Measurements from ENCODE around the gene FRMD4A.

Gene FRMD4A

GRCh38 chr10:13880760-13881159 is 450.0 kb downstream of the FRMD4A start:
- H2BK120ac ChIP-seq (ENCODE audit: low read depth, low read length), result no peak overlapping the region

GRCh38 chr10:13877154-13877909 is 453.4 kb downstream of the FRMD4A start:
- Histone ChIP-seq H3K4me1 (ENCODE audit: control insufficient read depth in 2 of 2, insufficient read depth in 1 of 2, low read depth in 1 of 2, low read length in 2 of 2) (peaks cover 8 to 9% of the 10 kb centered on the region in 2 donors), H2AFZ (ENCODE audit: low read length) (no peak overlapping the region), H3K27ac (replicated peaks; ENCODE audit: low read length) (no peak overlapping the region), H2AK5ac (ENCODE audit: low read depth, low read length) (peak overlapping the region; percentile 22), H3K9me3 (replicated peaks in 1 of 2; ENCODE audit: control insufficient read depth in 2 of 2, insufficient read depth in 1 of 2, low read depth in 1 of 2, low read length in 2 of 2) (peaks cover 0 to 14% of the 10 kb centered on the region in 2 donors), H3K4me2 (ENCODE audit: insufficient read depth, low read length, poor library complexity, severe bottlenecking) (no peak overlapping the region), H4K8ac (ENCODE audit: low read depth, low read length) (no peak overlapping the region), H3K18ac (ENCODE audit: low read length) (peak overlapping the region; percentile 12), H3K79me1 (ENCODE audit: low read depth, low read length) (peaks cover 5% of the 10 kb centered on the region), H3K23ac (ENCODE audit: low read depth, low read length, poor library complexity) (no peak overlapping the region), H3K27me3 (ENCODE audit: control insufficient read depth in 3 of 3, insufficient read depth in 3 of 3, low read depth in 1 of 3, low read length in 3 of 3) (no peaks in the 10 kb centered on the region), H4K91ac (ENCODE audit: low read depth, low read length, poor library complexity) (no peak overlapping the region), H3K4me3 (ENCODE audit: low read length in 2 of 2) (no peak overlapping the region), H3K4ac (ENCODE audit: low read length) (no peak overlapping the region), H2BK120ac (ENCODE audit: low read depth, low read length) (no peak overlapping the region), H3K14ac (ENCODE audit: low read length) (peak overlapping the region; percentile 42), H2BK5ac (ENCODE audit: low read length) (no peak overlapping the region), H3K9ac (ENCODE audit: low read depth, low read length, poor library complexity) (no peak overlapping the region), H2BK12ac (ENCODE audit: low read length) (no peak overlapping the region), H3K36me3 (replicated peaks in 1 of 2; ENCODE audit: control insufficient read depth in 2 of 2, insufficient read depth in 2 of 2, low read length in 2 of 2) (peaks cover 0 to 31% of the 10 kb centered on the region in 2 donors), H2BK15ac (ENCODE audit: low read length) (no peak overlapping the region)
- DNase-seq (ENCODE audit: low spot score), result no peak
- WGBS, 2 donors (ENCODE audit: extremely low coverage in 2 of 2, insufficient read length in 2 of 2, insufficient replicate concordance in 1 of 2), result no CpG with 5 or more reads among the region's 11 CpGs

More at GRCh38 chr10:13880760-13881159, 450.0 kb downstream of the FRMD4A start:
- Histone ChIP-seq H3K4ac (ENCODE audit: low read length) (no peak overlapping the region), H3K23ac (ENCODE audit: low read depth, low read length, poor library complexity) (no peak overlapping the region), H3K4me3 (ENCODE audit: low read length in 2 of 2) (no peak overlapping the region), H2BK12ac (ENCODE audit: low read length) (no peak overlapping the region), H2BK15ac (ENCODE audit: low read length) (no peak overlapping the region), H2AK5ac (ENCODE audit: low read depth, low read length) (no peak overlapping the region), H2BK5ac (ENCODE audit: low read length) (no peak overlapping the region), H3K9me3 (replicated peaks in 1 of 2; ENCODE audit: control insufficient read depth in 2 of 2, insufficient read depth in 1 of 2, low read depth in 1 of 2, low read length in 2 of 2) (peaks cover 0 to 14% of the 10 kb centered on the region in 2 donors), H2AFZ (ENCODE audit: low read length) (no peak overlapping the region), H3K4me1 (ENCODE audit: control insufficient read depth in 2 of 2, insufficient read depth in 1 of 2, low read depth in 1 of 2, low read length in 2 of 2) (peaks cover 12% of the 10 kb centered on the region in 2 donors), H3K18ac (ENCODE audit: low read length) (no peak overlapping the region), H3K27me3 (ENCODE audit: control insufficient read depth in 3 of 3, insufficient read depth in 3 of 3, low read depth in 1 of 3, low read length in 3 of 3) (no peaks in the 10 kb centered on the region), H3K14ac (ENCODE audit: low read length) (no peak overlapping the region), H3K36me3 (replicated peaks in 1 of 2; ENCODE audit: control insufficient read depth in 2 of 2, insufficient read depth in 2 of 2, low read length in 2 of 2) (peaks cover 0 to 23% of the 10 kb centered on the region in 2 donors), H3K27ac (replicated peaks; ENCODE audit: low read length) (no peak overlapping the region), H4K8ac (ENCODE audit: low read depth, low read length) (no peak overlapping the region), H3K9ac (ENCODE audit: low read depth, low read length, poor library complexity) (no peak overlapping the region), H4K91ac (ENCODE audit: low read depth, low read length, poor library complexity) (no peak overlapping the region), H3K4me2 (ENCODE audit: insufficient read depth, low read length, poor library complexity, severe bottlenecking) (no peak overlapping the region), H3K79me1 (ENCODE audit: low read depth, low read length) (peaks cover 8% of the 10 kb centered on the region)
- no peak for DNase-seq (ENCODE audit: low spot score)
- no CpG with 5 or more reads among the region's 3 CpGs for WGBS, 2 donors (ENCODE audit: extremely low coverage in 2 of 2, insufficient read length in 2 of 2, insufficient replicate concordance in 1 of 2)

- H3K9ac ChIP-seq (ENCODE audit: low read depth, low read length, poor library complexity), result no peak overlapping the region
- no peaks in the 10 kb centered on the region for H3K27me3 ChIP-seq (ENCODE audit: control insufficient read depth in 3 of 3, insufficient read depth in 3 of 3, low read depth in 1 of 3, low read length in 3 of 3)
- no peak overlapping the region for H3K14ac ChIP-seq (ENCODE audit: low read length)
- peaks cover 14 to 18% of the 10 kb centered on the region in 2 donors for H3K4me1 ChIP-seq (ENCODE audit: control insufficient read depth in 2 of 2, insufficient read depth in 1 of 2, low read depth in 1 of 2, low read length in 2 of 2)
- no peak overlapping the region for H3K4ac ChIP-seq (ENCODE audit: low read length)
- no peak overlapping the region for H2AK5ac ChIP-seq (ENCODE audit: low read depth, low read length)
- peaks cover 9% of the 10 kb centered on the region for H3K79me1 ChIP-seq (ENCODE audit: low read depth, low read length)
- no peak overlapping the region for H3K27ac ChIP-seq (replicated peaks; ENCODE audit: low read length)
- no peak overlapping the region for H3K4me3 ChIP-seq (ENCODE audit: low read length in 2 of 2)
- peaks cover 0 to 20% of the 10 kb centered on the region in 2 donors for H3K9me3 ChIP-seq (replicated peaks in 1 of 2; ENCODE audit: control insufficient read depth in 2 of 2, insufficient read depth in 1 of 2, low read depth in 1 of 2, low read length in 2 of 2)
- no peak overlapping the region for H2AFZ ChIP-seq (ENCODE audit: low read length)
- H3K18ac ChIP-seq (ENCODE audit: low read length), result no peak overlapping the region
- no peak overlapping the region for H2BK15ac ChIP-seq (ENCODE audit: low read length)
- no peak for DNase-seq (ENCODE audit: low spot score)
- no peak overlapping the region for H2BK120ac ChIP-seq (ENCODE audit: low read depth, low read length)
- no peak overlapping the region for H4K8ac ChIP-seq (ENCODE audit: low read depth, low read length)
- WGBS, 2 donors (ENCODE audit: extremely low coverage in 2 of 2, insufficient read length in 2 of 2, insufficient replicate concordance in 1 of 2), result no CpG with 5 or more reads among the region's 6 CpGs
- H3K4me2 ChIP-seq (ENCODE audit: insufficient read depth, low read length, poor library complexity, severe bottlenecking), result no peak overlapping the region
- H2BK12ac ChIP-seq (ENCODE audit: low read length), result no peak overlapping the region
- no peak overlapping the region for H4K91ac ChIP-seq (ENCODE audit: low read depth, low read length, poor library complexity)
- peaks cover 0 to 58% of the 10 kb centered on the region in 2 donors for H3K36me3 ChIP-seq (replicated peaks in 1 of 2; ENCODE audit: control insufficient read depth in 2 of 2, insufficient read depth in 2 of 2, low read length in 2 of 2)
- H2BK5ac ChIP-seq (ENCODE audit: low read length), result no peak overlapping the region
- no peak overlapping the region for H3K23ac ChIP-seq (ENCODE audit: low read depth, low read length, poor library complexity)
Measured at GRCh38 chr10:13873196-13873595, 457.5 kb downstream of the FRMD4A start.

GRCh38 chr10:13872411-13872810 is 458.3 kb downstream of the FRMD4A start:
- peaks cover 9% of the 10 kb centered on the region for H3K79me1 ChIP-seq (ENCODE audit: low read depth, low read length)
- no peak for DNase-seq (ENCODE audit: low spot score)
- H2BK5ac ChIP-seq (ENCODE audit: low read length), result peak overlapping the region; percentile 72
- H3K4me1 ChIP-seq (ENCODE audit: control insufficient read depth in 2 of 2, insufficient read depth in 1 of 2, low read depth in 1 of 2, low read length in 2 of 2), result peaks cover 14 to 18% of the 10 kb centered on the region in 2 donors
- no peak overlapping the region for H3K9ac ChIP-seq (ENCODE audit: low read depth, low read length, poor library complexity)
- H3K4me2 ChIP-seq (ENCODE audit: insufficient read depth, low read length, poor library complexity, severe bottlenecking), result no peak overlapping the region
- peak overlapping the region; percentile 21 for H3K23ac ChIP-seq (ENCODE audit: low read depth, low read length, poor library complexity)
- no CpG with 5 or more reads among the region's 9 CpGs for WGBS, 2 donors (ENCODE audit: extremely low coverage in 2 of 2, insufficient read length in 2 of 2, insufficient replicate concordance in 1 of 2)
- H3K4me3 ChIP-seq (ENCODE audit: low read length in 2 of 2), result no peak overlapping the region
- H2BK120ac ChIP-seq (ENCODE audit: low read depth, low read length), result no peak overlapping the region
- no peak overlapping the region for H3K14ac ChIP-seq (ENCODE audit: low read length)
- no peak overlapping the region for H3K4ac ChIP-seq (ENCODE audit: low read length)
- H3K36me3 ChIP-seq (replicated peaks in 1 of 2; ENCODE audit: control insufficient read depth in 2 of 2, insufficient read depth in 2 of 2, low read length in 2 of 2), result peaks cover 0 to 56% of the 10 kb centered on the region in 2 donors
- H2BK15ac ChIP-seq (ENCODE audit: low read length), result no peak overlapping the region
- peak overlapping the region; percentile 87 for H2AK5ac ChIP-seq (ENCODE audit: low read depth, low read length)
- peaks cover 0 to 21% of the 10 kb centered on the region in 2 donors for H3K9me3 ChIP-seq (replicated peaks in 1 of 2; ENCODE audit: control insufficient read depth in 2 of 2, insufficient read depth in 1 of 2, low read depth in 1 of 2, low read length in 2 of 2)
- H3K18ac ChIP-seq (ENCODE audit: low read length), result peak overlapping the region; percentile 1
- no peak overlapping the region for H2AFZ ChIP-seq (ENCODE audit: low read length)
- no peaks in the 10 kb centered on the region for H3K27me3 ChIP-seq (ENCODE audit: control insufficient read depth in 3 of 3, insufficient read depth in 3 of 3, low read depth in 1 of 3, low read length in 3 of 3)
- H3K27ac ChIP-seq (replicated peaks; ENCODE audit: low read length), result no peak overlapping the region
- no peak overlapping the region for H2BK12ac ChIP-seq (ENCODE audit: low read length)
- no peak overlapping the region for H4K8ac ChIP-seq (ENCODE audit: low read depth, low read length)
- no peak overlapping the region for H4K91ac ChIP-seq (ENCODE audit: low read depth, low read length, poor library complexity)

Measured in neuronal stem cell (in vitro differentiated cells).